GM12878 (cell line): ENCODE measurements around the gene UTP3. TPM values are rescaled to one million over a fixed set of nuclear protein-coding genes. Genes with fewer than 3 reads are reported as not detected.

Source experiments
- ATAC-seq: fragments of 200-7000 bp; cut with Tn5 transposase; 3 replicates; pipeline ENCODE4 v1.9.1; 2020; ENCODE audit warnings: mild to moderate bottlenecking, moderate library complexity
- BruUV-seq: library from RNA; stranded (reverse); fragments of 400-500 nt; replicated peaks from 2 replicates; lab custom pipeline; 2021; lab: Mats Ljungman, UMichigan
- CTCF ChIA-PET: fragments of 300-600 bp; sonication (Branson Sonifier 250); formaldehyde crosslinking; extraction: SDS; loops from one replicate; lab custom pipeline; 2021; ENCODE audit warnings: inconsistent platforms; lab: Yijun Ruan, JAX
- POLR2A ChIA-PET: fragments of 350-600 bp; formaldehyde crosslinking; extraction: SDS; loops from one replicate; lab custom pipeline; 2021; ENCODE audit warnings: inconsistent platforms; lab: Charles Lee
- RAD21 ChIA-PET: fragments of 300-600 bp; sonication (Branson Sonifier 250); formaldehyde crosslinking; loops from one replicate; lab custom pipeline; 2023; ENCODE audit warnings: antibody characterized with exemption; ENCODE audit not compliant: unreplicated experiment; lab: Charles Lee
- SMC1A ChIA-PET: fragments of 300-600 bp; sonication (Branson Sonifier 250); formaldehyde crosslinking; loops from one replicate; lab custom pipeline; 2023; ENCODE audit not compliant: unreplicated experiment, uncharacterized antibody; lab: Charles Lee
- DNase-seq: peaks from one replicate; pipeline ENCODE4 v3.0.0-alpha.2; 2011; ENCODE audit warnings: low read depth, low spot score
- FAIRE-seq: peaks from 3 replicates; lab custom pipeline; 2011; peaks lifted over from hg19 to GRCh38; lab: Jason Lieb, UNC
- H2AFZ ChIP-seq: 2 replicates; pipeline ENCODE4 v1.6.0; 2011; ENCODE audit warnings: low read depth, low read length, control low read depth; ENCODE audit not compliant: control insufficient read depth
- H3K27ac ChIP-seq: 2 replicates; pipeline ENCODE4 v1.5.1; 2011; ENCODE audit warnings: control low read depth; ENCODE audit not compliant: control insufficient read depth, insufficient read depth
- H3K27me3 ChIP-seq, 2 experiments: replicated peaks in 1 of 2; 2 replicates each; pipeline versions ENCODE4 v1.6.0 to v1.6.1; 2011; ENCODE audit warnings: low read length in 1 of 2; ENCODE audit not compliant: control insufficient read depth in 2 of 2, insufficient read depth in 2 of 2
- H3K36me3 ChIP-seq, 2 experiments: 2 replicates each; pipeline ENCODE4 v1.5.1; 2011; ENCODE audit warnings: low read length in 1 of 2; ENCODE audit not compliant: control insufficient read depth in 2 of 2, insufficient read depth in 2 of 2
- H3K4me1 ChIP-seq: 2 replicates; pipeline ENCODE4 v1.6.1; 2011; ENCODE audit warnings: mild to moderate bottlenecking, low read length, moderate library complexity, mixed read lengths; ENCODE audit not compliant: control insufficient read depth, insufficient read depth
- H3K4me2 ChIP-seq: 2 replicates; pipeline ENCODE4 v1.6.0; 2011; ENCODE audit warnings: control low read depth; ENCODE audit not compliant: control insufficient read depth, insufficient read depth
- H3K4me3 ChIP-seq: fragments of 200-600 bp; sonication (generic); 2 replicates; pipeline ENCODE4 v1.5.1; 2016
- H3K79me2 ChIP-seq: 2 replicates; pipeline ENCODE4 v1.6.0; 2011; ENCODE audit warnings: low read length; ENCODE audit not compliant: control insufficient read depth, insufficient read depth
- H3K9ac ChIP-seq: 2 replicates; pipeline ENCODE4 v1.8.0; 2011; ENCODE audit warnings: low read length, control low read depth, mixed read lengths; ENCODE audit not compliant: control insufficient read depth, insufficient read depth
- H3K9me3 ChIP-seq: replicated peaks from 3 replicates; pipeline ENCODE4 v1.5.1; 2011; ENCODE audit warnings: mild to moderate bottlenecking, low read length; ENCODE audit not compliant: control insufficient read depth, insufficient read depth
- H4K20me1 ChIP-seq: 2 replicates; pipeline ENCODE4 v1.6.0; 2011; ENCODE audit not compliant: control insufficient read depth, insufficient read depth
- BCLAF1 ChIP-seq: fragments of 450-650 bp; IDR thresholded peaks from 2 replicates; pipeline ENCODE4 v1.6.1; 2017; ENCODE audit warnings: antibody characterized with exemption, mild to moderate bottlenecking, moderate library complexity
- CREB1 ChIP-seq: IDR thresholded peaks from 2 replicates; pipeline ENCODE4 v1.6.1; 2012; ENCODE audit warnings: low read depth, mild to moderate bottlenecking, inconsistent platforms
- IKZF2 ChIP-seq, 2 experiments: fragments of 450-650 bp; IDR thresholded peaks; 2 replicates each; pipeline ENCODE4 v1.6.1; 2017; ENCODE audit warnings: mild to moderate bottlenecking in 2 of 2, moderate library complexity in 2 of 2
- JUNB ChIP-seq: IDR thresholded peaks from 2 replicates; pipeline ENCODE4 v1.6.1; 2016; ENCODE audit warnings: antibody characterized with exemption, mild to moderate bottlenecking
- NFYB ChIP-seq: IDR thresholded peaks from 2 replicates; pipeline ENCODE4 v1.6.1; 2011; ENCODE audit warnings: low read depth, mild to moderate bottlenecking, low read length, improper control_type of control experiment, moderate library complexity; ENCODE audit not compliant: insufficient read depth
- RAD51 ChIP-seq: fragments of 450-650 bp; IDR thresholded peaks from 2 replicates; pipeline ENCODE4 v1.6.1; 2016; ENCODE audit warnings: moderate library complexity, mild to moderate bottlenecking, inconsistent platforms
- SUZ12 ChIP-seq: fragments of 200-600 bp; sonication (generic); IDR thresholded peaks from one replicate; pipeline ENCODE4 v1.6.1; 2018; ENCODE audit warnings: antibody characterized with exemption, mild to moderate bottlenecking; ENCODE audit not compliant: unreplicated experiment
- TCF3 ChIP-seq: IDR thresholded peaks from 2 replicates; pipeline ENCODE4 v1.6.1; 2012; ENCODE audit warnings: low read depth, mild to moderate bottlenecking, low read length, borderline replicate concordance; ENCODE audit not compliant: insufficient read depth
- WGBS: methylation state at CpG from one replicate; pipeline ENCODE4 v1.1.6; 2016; ENCODE audit warnings: low lambda C conversion rate; ENCODE audit not compliant: insufficient replicate concordance, insufficient coverage; ENCODE audit errors: missing lambda C conversion rate; 5-methylcytosine and 5-hydroxymethylcytosine counted together
- in situ Hi-C: fragments of 300-500 bp; cut with MboI; formaldehyde crosslinking; loops from 9 replicates; pipeline ENCODE4 v1.14.3; 2018; ENCODE audit warnings: mixed read lengths
- intact Hi-C: fragments of 100-400 bp; cut with micrococcal nuclease; formaldehyde crosslinking; loops from one replicate; pipeline ENCODE4 v1.14.2; 2022; ENCODE audit not compliant: unreplicated experiment
- polyA plus RNA-seq, 11 experiments: library from polyadenylated mRNA; depleted of rRNA in 4 of 11; unstranded in 6 of 11; stranded (reverse) in 5 of 11; fragments of >200 nt; fragmentation: Nextera tagmentation in 4 of 11; fragmentation: Illumina TruSeq in 1 of 11; extraction: Ambion mirVana in 4 of 11; extraction: Trizol in 1 of 11; gene quantifications; 1 replicate in 1 of 11; 2 replicates in 10 of 11; pipeline versions ENCODE4 v1.2.1 to v1.2.3, GENCODE V29; 2011 to 2016; ENCODE audit warnings: inconsistent platforms in 2 of 11, missing spikeins in 2 of 11, low read depth in 1 of 11
- total RNA-seq, 4 experiments: library from RNA; depleted of rRNA in 3 of 4; stranded (reverse); fragments of >200 nt in 3 of 4; fragmentation: Illumina TruSeq in 1 of 4; extraction: Trizol in 1 of 4; gene quantifications; 2 replicates each; pipeline versions ENCODE4 v1.2.1 to v1.2.3, GENCODE V29; 2013 to 2021
- TF ChIP-seq, protein P1 (sequence below): fragments of 450-650 bp; IDR thresholded peaks from 2 replicates; pipeline ENCODE4 v1.6.1; 2016; ENCODE audit warnings: mild to moderate bottlenecking, moderate library complexity, borderline replicate concordance
- TF ChIP-seq, protein P2 (sequence below): fragments of 450-650 bp; conservative IDR thresholded peaks from 2 replicates; pipeline ENCODE4 v1.6.1; 2017; ENCODE audit warnings: mild to moderate bottlenecking, moderate library complexity

UTP3 gene
- total and polyA plus RNA-seq, 10 of the 15 experiments (the other 5 are each of a cell fraction or from before 2014, with no cell fraction given): 15.8 to 60.7 (median 22.5) TPM

GRCh38 chr4:70739496-70740337 lies 51.4 kb downstream of the UTP3 start:
- 90% methylated on average over 6 of the region's 6 CpGs for WGBS
- no peak overlapping the region for H2AFZ ChIP-seq
- DNase-seq (no peak), ATAC-seq (no peak), FAIRE-seq (no peak)
- intact Hi-C loops: loop anchor here (5.0 to 10.0 kb wide), 2 partner anchors 87 to 185 kb away; no protein-coding TSS in a partner anchor
- no peak overlapping the region for H3K9ac ChIP-seq
- no peaks in the 10 kb centered on the region for H3K36me3 ChIP-seq
- ChIA-PET RAD21 (interaction anchor here (0.7 to 1.2 kb wide), 4 partner anchors 85 to 162 kb away, joined by 3 to 5 read pairs (median 3); partner anchors contain the start of gene MOB1B), SMC1A (interaction anchor here (0.9 to 7.5 kb wide), 7 partner anchors 16 to 270 kb away, joined by 3 to 204 read pairs (median 3); partner anchors contain the start of gene UTP3), CTCF (interaction anchor here (1.0 to 6.5 kb wide), 8 partner anchors 10 to 443 kb away, joined by 3 to 44 read pairs (median 4); no protein-coding TSS in a partner anchor), POLR2A (interaction anchor here (0.6 to 2.5 kb wide), 5 partner anchors 15 to 678 kb away, joined by 3 to 6 read pairs (median 3); no protein-coding TSS in a partner anchor)
- no peak for TF ChIP-seq IKZF2 (IDR thresholded peaks at IDR 0.05)
- no peak for TF ChIP-seq BCLAF1
- TF ChIP-seq RAD51: no peak
- TF ChIP-seq SUZ12: no peak
- TF ChIP-seq NFYB: no peak
- no peak for TF ChIP-seq JUNB
- TF ChIP-seq, protein P1, sequence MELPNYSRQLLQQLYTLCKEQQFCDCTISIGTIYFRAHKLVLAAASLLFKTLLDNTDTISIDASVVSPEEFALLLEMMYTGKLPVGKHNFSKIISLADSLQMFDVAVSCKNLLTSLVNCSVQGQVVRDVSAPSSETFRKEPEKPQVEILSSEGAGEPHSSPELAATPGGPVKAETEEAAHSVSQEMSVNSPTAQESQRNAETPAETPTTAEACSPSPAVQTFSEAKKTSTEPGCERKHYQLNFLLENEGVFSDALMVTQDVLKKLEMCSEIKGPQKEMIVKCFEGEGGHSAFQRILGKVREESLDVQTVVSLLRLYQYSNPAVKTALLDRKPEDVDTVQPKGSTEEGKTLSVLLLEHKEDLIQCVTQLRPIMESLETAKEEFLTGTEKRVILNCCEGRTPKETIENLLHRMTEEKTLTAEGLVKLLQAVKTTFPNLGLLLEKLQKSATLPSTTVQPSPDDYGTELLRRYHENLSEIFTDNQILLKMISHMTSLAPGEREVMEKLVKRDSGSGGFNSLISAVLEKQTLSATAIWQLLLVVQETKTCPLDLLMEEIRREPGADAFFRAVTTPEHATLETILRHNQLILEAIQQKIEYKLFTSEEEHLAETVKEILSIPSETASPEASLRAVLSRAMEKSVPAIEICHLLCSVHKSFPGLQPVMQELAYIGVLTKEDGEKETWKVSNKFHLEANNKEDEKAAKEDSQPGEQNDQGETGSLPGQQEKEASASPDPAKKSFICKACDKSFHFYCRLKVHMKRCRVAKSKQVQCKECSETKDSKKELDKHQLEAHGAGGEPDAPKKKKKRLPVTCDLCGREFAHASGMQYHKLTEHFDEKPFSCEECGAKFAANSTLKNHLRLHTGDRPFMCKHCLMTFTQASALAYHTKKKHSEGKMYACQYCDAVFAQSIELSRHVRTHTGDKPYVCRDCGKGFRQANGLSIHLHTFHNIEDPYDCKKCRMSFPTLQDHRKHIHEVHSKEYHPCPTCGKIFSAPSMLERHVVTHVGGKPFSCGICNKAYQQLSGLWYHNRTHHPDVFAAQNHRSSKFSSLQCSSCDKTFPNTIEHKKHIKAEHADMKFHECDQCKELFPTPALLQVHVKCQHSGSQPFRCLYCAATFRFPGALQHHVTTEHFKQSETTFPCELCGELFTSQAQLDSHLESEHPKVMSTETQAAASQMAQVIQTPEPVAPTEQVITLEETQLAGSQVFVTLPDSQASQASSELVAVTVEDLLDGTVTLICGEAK: no peak
- TF ChIP-seq, protein P2, sequence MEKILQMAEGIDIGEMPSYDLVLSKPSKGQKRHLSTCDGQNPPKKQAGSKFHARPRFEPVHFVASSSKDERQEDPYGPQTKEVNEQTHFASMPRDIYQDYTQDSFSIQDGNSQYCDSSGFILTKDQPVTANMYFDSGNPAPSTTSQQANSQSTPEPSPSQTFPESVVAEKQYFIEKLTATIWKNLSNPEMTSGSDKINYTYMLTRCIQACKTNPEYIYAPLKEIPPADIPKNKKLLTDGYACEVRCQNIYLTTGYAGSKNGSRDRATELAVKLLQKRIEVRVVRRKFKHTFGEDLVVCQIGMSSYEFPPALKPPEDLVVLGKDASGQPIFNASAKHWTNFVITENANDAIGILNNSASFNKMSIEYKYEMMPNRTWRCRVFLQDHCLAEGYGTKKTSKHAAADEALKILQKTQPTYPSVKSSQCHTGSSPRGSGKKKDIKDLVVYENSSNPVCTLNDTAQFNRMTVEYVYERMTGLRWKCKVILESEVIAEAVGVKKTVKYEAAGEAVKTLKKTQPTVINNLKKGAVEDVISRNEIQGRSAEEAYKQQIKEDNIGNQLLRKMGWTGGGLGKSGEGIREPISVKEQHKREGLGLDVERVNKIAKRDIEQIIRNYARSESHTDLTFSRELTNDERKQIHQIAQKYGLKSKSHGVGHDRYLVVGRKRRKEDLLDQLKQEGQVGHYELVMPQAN: no peak
- TF ChIP-seq CREB1: no peak
- TF ChIP-seq TCF3: no peak
- no peak overlapping the region for H3K27ac ChIP-seq
- H3K9me3 ChIP-seq: no peaks in the 10 kb centered on the region
- in situ Hi-C loops: no loop called here
- H3K4me3 ChIP-seq: no peak overlapping the region
- no peak overlapping the region for H3K4me2 ChIP-seq
- no peaks in the 10 kb centered on the region for H4K20me1 ChIP-seq
- BruUV-seq: no TSS peak
- H3K4me1 ChIP-seq: peaks cover 24% of the 10 kb centered on the region
- H3K27me3 ChIP-seq: no peaks in the 10 kb centered on the region
- H3K79me2 ChIP-seq: no peaks in the 10 kb centered on the region; the same call in 1 of the 2 replicates
